Endothelial cell (in vitro differentiated cells): ENCODE data around the gene SLCO3A1. TPM values are rescaled to one million over a fixed set of nuclear protein-coding genes. Genes with fewer than 3 reads are reported as not detected.

ENCODE experiments used
- DNase-seq: peaks from one replicate; pipeline ENCODE4 v3.0.0; 2021; ENCODE audit warnings: low spot score
- H3K27ac Mint-ChIP-seq: one replicate; pipeline ENCODE4 v1.8.0; 2021; ENCODE audit warnings: mixed read lengths, inconsistent platforms; ENCODE audit not compliant: unreplicated experiment
- H3K27me3 Mint-ChIP-seq: one replicate; pipeline ENCODE4 v1.8.0; 2021; ENCODE audit warnings: mild to moderate bottlenecking, moderate library complexity, mixed read lengths, inconsistent platforms; ENCODE audit not compliant: unreplicated experiment
- H3K36me3 Mint-ChIP-seq: one replicate; pipeline ENCODE4 v1.8.0; 2021; ENCODE audit warnings: mild to moderate bottlenecking, low read depth, mixed read lengths, inconsistent platforms; ENCODE audit not compliant: unreplicated experiment
- H3K4me1 Mint-ChIP-seq: one replicate; pipeline ENCODE4 v1.8.0; 2021; ENCODE audit warnings: mild to moderate bottlenecking, mixed read lengths, inconsistent platforms; ENCODE audit not compliant: unreplicated experiment
- H3K4me3 Mint-ChIP-seq: one replicate; pipeline ENCODE4 v1.8.0; 2021; ENCODE audit warnings: mild to moderate bottlenecking, mixed read lengths, inconsistent platforms; ENCODE audit not compliant: unreplicated experiment
- H3K9me3 Mint-ChIP-seq: one replicate; pipeline ENCODE4 v1.8.0; 2021; ENCODE audit warnings: mixed read lengths, inconsistent platforms; ENCODE audit not compliant: unreplicated experiment
- CTCF ChIP-seq: fragments of 200-600 bp; sonication (generic); IDR thresholded peaks from one replicate; pipeline ENCODE4 v1.5.0; 2021; ENCODE audit warnings: antibody characterized with exemption; ENCODE audit not compliant: unreplicated experiment
- total RNA-seq: library from RNA; stranded (reverse); fragmentation: NEBNext Ultra II Directional; extraction: Animal tissue kit (Norgen Biotek cat#: 25700); gene quantifications from one replicate; pipeline ENCODE4 v1.2.1, GENCODE V29; 2021; ENCODE audit not compliant: unreplicated experiment

Gene SLCO3A1
- total RNA-seq, 1 donor from 2014 or later = 30.9 TPM

- H3K27me3 Mint-ChIP-seq = peaks cover 4% of the 10 kb centered on the region
- H3K4me1 Mint-ChIP-seq = peaks cover 5% of the 10 kb centered on the region
- no peaks in the 10 kb centered on the region for H3K36me3 Mint-ChIP-seq
- peak; percentile 79 for TF ChIP-seq CTCF
- H3K27ac Mint-ChIP-seq = no peak overlapping the region
- H3K4me3 Mint-ChIP-seq = no peak overlapping the region
- H3K9me3 Mint-ChIP-seq = no peaks in the 10 kb centered on the region
- peak; percentile 81 for DNase-seq
Measured at GRCh38 chr15:92082006-92082843, 228.7 kb downstream of the SLCO3A1 start.

DNA sequence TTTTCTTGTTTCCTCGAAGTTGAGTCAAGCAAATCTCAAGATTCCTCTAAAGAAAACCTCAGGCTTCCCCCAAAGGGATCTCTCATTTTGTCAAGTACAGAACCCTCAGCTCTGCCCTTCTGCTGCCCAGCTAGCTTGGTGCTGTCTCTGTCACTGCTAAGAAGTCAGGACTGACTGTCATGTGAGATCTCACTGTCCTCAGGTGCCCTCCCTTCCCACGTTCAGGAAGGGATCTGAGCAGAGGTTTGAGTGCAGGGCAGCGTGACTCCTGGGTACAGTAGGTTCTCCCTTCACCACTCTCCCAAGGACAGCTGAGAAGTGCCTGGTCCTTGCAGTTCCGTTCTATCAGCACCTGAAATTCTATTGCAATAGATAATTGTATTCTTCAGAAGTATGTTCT is 229.7 kb downstream of the SLCO3A1 start:
- no peaks in the 10 kb centered on the region for H3K36me3 Mint-ChIP-seq
- no peak for TF ChIP-seq CTCF
- H3K4me1 Mint-ChIP-seq = peaks cover 4% of the 10 kb centered on the region
- no peak for DNase-seq
- H3K27me3 Mint-ChIP-seq = peaks cover 4% of the 10 kb centered on the region
- no peaks in the 10 kb centered on the region for H3K9me3 Mint-ChIP-seq
- H3K27ac Mint-ChIP-seq = no peak overlapping the region
- H3K4me3 Mint-ChIP-seq = no peak overlapping the region

- no peaks in the 10 kb centered on the region for H3K9me3 Mint-ChIP-seq
- H3K4me3 Mint-ChIP-seq = no peak overlapping the region
- no peaks in the 10 kb centered on the region for H3K36me3 Mint-ChIP-seq
- no peak overlapping the region for H3K27ac Mint-ChIP-seq
- TF ChIP-seq CTCF = no peak
- H3K4me1 Mint-ChIP-seq = peaks cover under 1% of the 10 kb centered on the region
- DNase-seq = no peak
- H3K27me3 Mint-ChIP-seq = no peaks in the 10 kb centered on the region
Measured at GRCh38 chr15:92087211-92087610, 233.7 kb downstream of the SLCO3A1 start.

GRCh38 chr15:92091155-92091734 is 237.7 kb downstream of the SLCO3A1 start:
- no peaks in the 10 kb centered on the region for H3K36me3 Mint-ChIP-seq
- H3K4me3 Mint-ChIP-seq = no peak overlapping the region
- H3K4me1 Mint-ChIP-seq = peaks cover 8% of the 10 kb centered on the region
- DNase-seq = peak; percentile 83
- no peaks in the 10 kb centered on the region for H3K9me3 Mint-ChIP-seq
- H3K27ac Mint-ChIP-seq = no peak overlapping the region
- no peaks in the 10 kb centered on the region for H3K27me3 Mint-ChIP-seq
- peak; percentile 66 for TF ChIP-seq CTCF
